Liver (tissue), 3 donors: ENCODE data around the gene ACOT7.

Experiments used
- ATF3 ChIP-seq: IDR thresholded peaks from 2 replicates; pipeline ENCODE4 v1.6.1; 2016; ENCODE audit warnings: antibody characterized with exemption
- CTCF ChIP-seq: fragments of 150-350 bp; IDR thresholded peaks from 2 replicates; pipeline ENCODE4 v1.5.1; 2017; ENCODE audit warnings: improper control_type of control experiment, low read depth, low read length; ENCODE audit not compliant: missing input control
- EGR1 ChIP-seq, 2 donors: IDR thresholded peaks; 2 replicates each; pipeline ENCODE4 v1.6.1; 2016 to 2018; ENCODE audit warnings: antibody characterized with exemption in 2 of 2, low read depth in 2 of 2
- FOXA2 ChIP-seq: IDR thresholded peaks from 2 replicates; pipeline ENCODE4 v1.6.1; 2016; ENCODE audit warnings: antibody characterized with exemption
- GABPA ChIP-seq, 2 donors: IDR thresholded peaks in 1 of 2; conservative IDR thresholded peaks in 1 of 2; 2 replicates each; pipeline ENCODE4 v1.6.1; 2016; ENCODE audit warnings: antibody characterized with exemption in 2 of 2, mild to moderate bottlenecking in 1 of 2, moderate library complexity in 1 of 2
- MAX ChIP-seq: IDR thresholded peaks from 2 replicates; pipeline ENCODE4 v1.6.1; 2016; ENCODE audit warnings: antibody characterized with exemption
- REST ChIP-seq: IDR thresholded peaks from 2 replicates; pipeline ENCODE4 v1.6.1; 2016; ENCODE audit warnings: antibody characterized with exemption, mild to moderate bottlenecking
- RXRA ChIP-seq, 2 donors: IDR thresholded peaks; 2 replicates each; pipeline ENCODE4 v1.6.1; 2017 to 2018; ENCODE audit warnings: antibody characterized with exemption in 2 of 2, mild to moderate bottlenecking in 1 of 2
- SP1 ChIP-seq: IDR thresholded peaks from 2 replicates; pipeline ENCODE4 v1.6.1; 2018; ENCODE audit warnings: antibody characterized with exemption, mild to moderate bottlenecking
- TAF1 ChIP-seq: conservative IDR thresholded peaks from 2 replicates; pipeline ENCODE4 v1.6.1; 2016; ENCODE audit warnings: antibody characterized with exemption, mild to moderate bottlenecking
- YY1 ChIP-seq: IDR thresholded peaks from 2 replicates; pipeline ENCODE4 v1.6.1; 2016; ENCODE audit warnings: antibody characterized with exemption, mild to moderate bottlenecking
- ZBTB33 ChIP-seq: IDR thresholded peaks from 2 replicates; pipeline ENCODE4 v1.6.1; 2016; ENCODE audit warnings: antibody characterized with exemption
- donor health status: healthy.
- donor health status: healthy.

- TF ChIP-seq CTCF (no peak), ZBTB33 (no peak), REST (no peak), EGR1 (IDR thresholded peaks at IDR 0.05; ENCODE audit: low read depth in 2 of 2) (no peak), YY1 (no peak), GABPA (IDR thresholded peaks at IDR 0.05 in 1 of 2, conservative IDR thresholded peaks at IDR 0.05 in 1 of 2) (no peak), ATF3 (no peak), RXRA (IDR thresholded peaks at IDR 0.05) (no peak), TAF1 (no peak), MAX (no peak), FOXA2 (no peak), SP1 (no peak)
These were observed 64.9 kb downstream of the ACOT7 start for GRCh38 chr1:6328696-6329095.
